ENCODE measurements around the gene STX18. TPM values are rescaled to one million over a fixed set of nuclear protein-coding genes. Genes with fewer than 3 reads are reported as not detected.

STX18 gene
- total and polyA plus RNA-seq, 10 of the 15 experiments (the other 5 are each of a cell fraction or from before 2014, with no cell fraction given), result 8.2 to 46.6 (median 31.1) TPM

DNA sequence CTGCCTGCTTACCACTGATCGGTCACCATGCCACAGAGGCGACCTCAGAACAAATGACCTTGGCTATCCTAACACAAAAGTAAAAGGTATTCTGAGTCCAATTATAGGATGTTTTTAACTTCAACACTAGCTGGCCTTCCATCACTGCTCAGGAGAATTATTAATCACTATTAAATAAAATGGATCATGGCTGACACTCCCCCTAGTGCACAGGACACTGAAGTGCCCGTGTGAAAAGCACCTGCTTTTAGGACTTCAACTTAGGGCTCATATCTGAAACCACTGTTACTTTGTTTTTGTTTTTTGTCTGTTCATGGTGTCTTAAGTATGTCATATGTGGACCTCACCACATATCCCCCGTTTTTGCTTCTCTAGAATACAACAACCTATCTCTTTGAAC lies 33.9 kb downstream of the STX18 start:
- H3K4me1 ChIP-seq (ENCODE audit: control insufficient read depth, insufficient read depth, low read length), result peaks cover 3% of the 10 kb centered on the region; the same call in 1 of the 2 replicates
- no peak overlapping the region for H2AFZ ChIP-seq (ENCODE audit: control insufficient read depth, low read depth, low read length)
- FAIRE-seq (peak; percentile 41), DNase-seq (ENCODE audit: low read depth, low spot score) (no peak), ATAC-seq (peak; percentile 83)
- POLR2A ChIA-PET, result interaction anchor here (0.7 kb wide), 1 partner anchor 8 kb away, joined by 7 read pairs; no protein-coding TSS in a partner anchor
- no peak overlapping the region for H3K9ac ChIP-seq (ENCODE audit: control insufficient read depth, insufficient read depth, low read length)
- H3K4me2 ChIP-seq (ENCODE audit: control insufficient read depth, insufficient read depth), result no peak overlapping the region
- no peaks in the 10 kb centered on the region for H4K20me1 ChIP-seq (ENCODE audit: control insufficient read depth, insufficient read depth)
- intact Hi-C loops (cut with micrococcal nuclease; ENCODE audit: unreplicated experiment) (no loop called here), in situ Hi-C loops (cut with MboI) (no loop called here)
- TF ChIP-seq RAD21 (IDR thresholded peaks at IDR 0.05; ENCODE audit: insufficient read depth, low read depth, low read length) (peak; percentile 28; the same call in 1 of the 2 replicates), CBX3 (IDR thresholded peaks at IDR 0.05; ENCODE audit: borderline replicate concordance, low read depth) (no peak), SMC3 (IDR thresholded peaks at IDR 0.05; ENCODE audit: borderline replicate concordance, low read length) (peak; percentile 30; the same call in 1 of the 2 replicates), CTCF (IDR thresholded peaks at IDR 0.05 in 2 of 3, conservative IDR thresholded peaks at IDR 0.05 in 1 of 3; ENCODE audit: control insufficient read depth in 2 of 3, extremely low read depth in 1 of 3, insufficient read depth in 1 of 3, low read depth in 3 of 3, low read length in 3 of 3) (peak; percentile 37 to 56 (median 52); a peak in 5 of 6 replicates)
- SMC1A ChIA-PET (ENCODE audit: uncharacterized antibody, unreplicated experiment), result interaction anchor here (1.0 to 2.0 kb wide), 6 partner anchors 11 to 160 kb away, joined by 3 to 12 read pairs (median 6); no protein-coding TSS in a partner anchor
- H3K27me3 ChIP-seq (replicated peaks in 1 of 2; ENCODE audit: control insufficient read depth in 2 of 2, insufficient read depth in 2 of 2, low read length in 1 of 2), result no peaks in the 10 kb centered on the region
- H3K79me2 ChIP-seq (ENCODE audit: control insufficient read depth, insufficient read depth, low read length), result peaks cover 2% of the 10 kb centered on the region
- no peaks in the 10 kb centered on the region; a peak in 1 of 4 replicates for H3K36me3 ChIP-seq (ENCODE audit: control insufficient read depth in 2 of 2, insufficient read depth in 2 of 2, low read length in 1 of 2)
- no peak overlapping the region for H3K27ac ChIP-seq (ENCODE audit: control insufficient read depth, insufficient read depth)
- CTCF ChIA-PET, result interaction anchor here (0.8 to 3.3 kb wide), 7 partner anchors 9 to 29 kb away, joined by 3 to 34 read pairs (median 6); no protein-coding TSS in a partner anchor
- H3K4me3 ChIP-seq, result no peak overlapping the region
- RAD21 ChIA-PET (ENCODE audit: unreplicated experiment), result interaction anchor here (1.5 to 1.6 kb wide), 2 partner anchors 16 to 19 kb away, joined by 5 to 6 read pairs; no protein-coding TSS in a partner anchor
- WGBS (ENCODE audit: insufficient coverage, insufficient replicate concordance, low lambda C conversion rate, missing lambda C conversion rate), result 62% methylated on average over 4 of the region's 4 CpGs
- no TSS peak for BruUV-seq (replicated peaks)
- peaks cover 3% of the 10 kb centered on the region; the same call in 2 of the 3 replicates for H3K9me3 ChIP-seq (replicated peaks; ENCODE audit: control insufficient read depth, insufficient read depth, low read length)
